Kidney capillary endothelial cell (primary cell): Measurements from ENCODE around the gene MAPK8IP1.
A peak's percentile ranks its signal among the peaks of the same experiment; 100 is the strongest.

Experiments
- DNase-seq: peaks from one replicate; pipeline ENCODE4 v3.0.0-alpha.2; 2018; ENCODE audit warnings: low spot score

Gene MAPK8IP1

DNA sequence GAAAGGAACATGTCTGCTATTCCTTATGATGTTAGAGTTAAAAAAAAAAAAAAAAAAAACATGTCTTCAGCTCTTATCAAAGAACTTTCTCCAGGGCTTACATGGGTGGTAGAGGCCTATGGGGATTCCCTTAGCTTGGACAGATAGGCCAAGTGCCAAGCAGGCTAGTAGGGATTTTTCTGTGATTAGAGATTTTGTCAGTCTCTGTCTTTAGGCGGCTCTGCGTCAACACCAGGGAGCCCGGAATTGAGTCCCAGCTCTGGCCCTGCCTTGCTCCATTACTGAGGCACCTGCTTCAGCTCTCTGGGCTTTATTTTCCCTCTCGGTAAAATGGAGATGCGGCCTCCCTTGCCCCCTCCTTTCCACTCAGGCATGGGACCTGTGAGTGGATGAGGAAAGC is 25.1 kb upstream of the MAPK8IP1 start:
- no peak for DNase-seq

GRCh38 chr11:45860764-45861510 is 24.5 kb upstream of the MAPK8IP1 start:
- no peak for DNase-seq

GRCh38 chr11:45864041-45864440 is 21.4 kb upstream of the MAPK8IP1 start:
- no peak for DNase-seq

DNA sequence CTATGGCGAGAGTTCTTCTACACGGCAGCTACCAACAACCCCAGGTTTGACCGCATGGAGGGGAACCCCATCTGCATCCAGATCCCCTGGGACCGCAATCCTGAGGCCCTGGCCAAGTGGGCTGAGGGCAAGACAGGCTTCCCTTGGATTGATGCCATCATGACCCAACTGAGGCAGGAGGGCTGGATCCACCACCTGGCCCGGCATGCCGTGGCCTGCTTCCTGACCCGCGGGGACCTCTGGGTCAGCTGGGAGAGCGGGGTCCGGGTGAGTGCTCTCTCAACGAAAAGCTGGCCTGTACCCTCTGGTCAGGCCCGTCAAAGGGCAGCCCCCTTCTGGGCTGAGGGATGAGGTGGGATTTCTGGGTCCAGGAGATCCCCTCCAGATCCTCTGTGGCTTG is 15.9 kb upstream of the MAPK8IP1 start:
- DNase-seq = no peak

- DNase-seq = no peak
These were observed 14.7 kb upstream of the MAPK8IP1 start for GRCh38 chr11:45870706-45871105.

DNA sequence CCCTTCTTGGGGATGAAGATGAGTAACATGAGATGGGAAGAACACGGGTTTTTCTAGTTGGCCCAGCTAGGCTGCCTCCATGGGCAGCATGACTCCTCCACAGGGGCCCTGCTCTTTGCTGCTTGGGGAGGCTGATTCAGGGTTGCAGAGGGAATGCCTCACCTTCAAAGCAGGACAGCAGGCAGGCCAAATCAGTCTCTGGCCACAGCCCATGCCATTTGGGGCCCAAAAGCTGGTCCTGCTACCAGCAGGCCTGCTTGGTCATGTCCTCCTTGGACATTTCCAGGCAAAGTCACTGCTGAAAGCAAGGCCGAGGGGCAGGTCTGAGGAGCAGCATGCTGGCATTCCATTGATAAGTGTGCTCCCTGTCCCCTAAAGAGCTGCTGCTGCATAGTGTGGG is 13.8 kb upstream of the MAPK8IP1 start:
- DNase-seq = no peak

DNA sequence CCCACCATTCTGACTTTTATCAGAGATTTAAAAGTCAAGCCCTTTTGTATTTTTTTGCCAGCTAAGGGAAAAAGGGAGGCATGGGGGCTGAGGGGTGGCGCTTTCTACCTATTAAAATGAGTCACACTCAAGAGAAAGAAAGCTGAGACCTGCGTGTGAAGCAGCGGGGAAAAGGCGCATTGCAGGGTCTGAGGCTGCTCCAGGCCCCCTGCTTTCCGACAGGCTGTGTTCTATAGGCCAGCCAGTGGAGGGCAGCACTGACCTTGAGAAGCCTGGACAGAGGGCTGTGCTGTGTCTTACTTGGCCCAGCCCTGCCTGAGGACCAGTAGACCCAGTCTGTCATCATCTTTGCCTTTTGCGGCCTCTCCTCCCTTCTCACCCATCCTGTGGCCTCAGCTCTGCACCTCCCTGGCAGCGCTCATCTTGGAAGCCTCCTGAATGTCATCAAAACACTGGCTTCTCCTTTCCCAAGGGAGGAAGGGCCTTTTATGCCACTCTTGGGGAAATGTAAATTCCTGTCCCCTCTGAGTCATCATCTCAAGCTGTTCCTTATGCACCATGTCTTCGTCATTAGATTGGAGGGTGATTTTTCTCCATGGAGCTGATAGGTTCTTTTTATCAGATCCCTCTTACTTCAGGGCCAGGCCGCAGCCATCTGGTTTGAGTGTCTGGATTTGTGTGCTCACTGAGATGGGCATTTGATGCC is 12.6 kb upstream of the MAPK8IP1 start:
- DNase-seq = peak; percentile 50

DNA sequence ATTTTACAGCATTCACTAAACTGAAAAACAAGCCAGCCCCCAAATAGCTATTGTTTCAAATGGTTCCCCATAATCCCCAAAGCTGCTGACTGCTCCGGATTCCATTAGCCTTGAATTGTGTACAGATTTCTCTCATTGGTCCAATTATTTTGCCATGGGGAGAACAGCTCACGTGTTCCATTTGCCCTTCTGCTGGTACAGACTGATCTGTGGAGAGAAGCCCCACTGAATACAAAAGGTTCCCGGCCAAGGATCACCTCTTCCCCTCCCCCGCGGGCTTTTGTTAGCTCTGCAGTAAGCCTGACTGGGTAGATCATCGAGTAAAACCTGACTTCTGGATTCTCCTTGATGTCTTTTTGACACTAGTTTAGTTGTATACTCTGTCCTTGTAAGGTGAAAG is 9.1 kb upstream of the MAPK8IP1 start:
- no peak for DNase-seq

- DNase-seq = no peak
These were observed 8.2 kb upstream of the MAPK8IP1 start for GRCh38 chr11:45877221-45877620.

- DNase-seq = no peak
These were observed 7.6 kb upstream of the MAPK8IP1 start for GRCh38 chr11:45877845-45878244.

GRCh38 chr11:45879803-45880686 is 5.4 kb upstream of the MAPK8IP1 start:
- DNase-seq = no peak

- no peak for DNase-seq
These were observed 4.5 kb upstream of the MAPK8IP1 start for GRCh38 chr11:45880772-45881570.

DNA sequence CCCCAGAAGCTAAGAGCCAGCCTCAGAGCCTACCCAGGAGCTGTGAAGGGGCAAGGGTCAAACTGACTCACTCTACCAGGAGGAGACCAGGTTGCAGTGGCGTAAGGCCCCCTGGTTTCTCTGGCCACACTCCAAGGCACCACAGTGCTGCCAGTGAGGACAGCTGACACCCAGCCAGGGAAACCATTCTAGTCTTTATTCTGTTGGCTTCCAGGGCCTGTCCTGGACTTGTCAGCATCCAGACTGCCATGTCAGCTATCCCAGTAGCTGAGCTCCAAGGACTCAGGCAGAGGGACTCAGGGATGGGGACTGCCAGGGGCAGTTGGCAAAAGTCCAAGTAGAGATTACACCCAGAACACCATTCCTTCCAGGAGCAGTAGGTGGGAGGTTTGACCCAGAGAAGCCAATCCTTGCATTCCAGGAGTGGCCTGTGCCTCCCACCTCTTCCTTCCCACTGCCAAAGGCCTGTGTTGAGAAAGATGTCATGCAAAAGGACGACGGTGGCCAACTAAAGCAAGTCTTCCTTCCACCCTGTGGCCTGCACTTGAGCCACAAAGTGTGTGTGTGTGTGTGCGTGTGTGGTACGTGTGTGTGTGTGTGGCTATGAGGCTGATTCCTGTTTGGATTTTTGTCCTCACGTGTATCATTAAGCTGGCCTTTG is 3.6 kb upstream of the MAPK8IP1 start:
- no peak for DNase-seq

- DNase-seq = no peak
These were observed 760 bp upstream of the MAPK8IP1 start for GRCh38 chr11:45884596-45885185.

DNA sequence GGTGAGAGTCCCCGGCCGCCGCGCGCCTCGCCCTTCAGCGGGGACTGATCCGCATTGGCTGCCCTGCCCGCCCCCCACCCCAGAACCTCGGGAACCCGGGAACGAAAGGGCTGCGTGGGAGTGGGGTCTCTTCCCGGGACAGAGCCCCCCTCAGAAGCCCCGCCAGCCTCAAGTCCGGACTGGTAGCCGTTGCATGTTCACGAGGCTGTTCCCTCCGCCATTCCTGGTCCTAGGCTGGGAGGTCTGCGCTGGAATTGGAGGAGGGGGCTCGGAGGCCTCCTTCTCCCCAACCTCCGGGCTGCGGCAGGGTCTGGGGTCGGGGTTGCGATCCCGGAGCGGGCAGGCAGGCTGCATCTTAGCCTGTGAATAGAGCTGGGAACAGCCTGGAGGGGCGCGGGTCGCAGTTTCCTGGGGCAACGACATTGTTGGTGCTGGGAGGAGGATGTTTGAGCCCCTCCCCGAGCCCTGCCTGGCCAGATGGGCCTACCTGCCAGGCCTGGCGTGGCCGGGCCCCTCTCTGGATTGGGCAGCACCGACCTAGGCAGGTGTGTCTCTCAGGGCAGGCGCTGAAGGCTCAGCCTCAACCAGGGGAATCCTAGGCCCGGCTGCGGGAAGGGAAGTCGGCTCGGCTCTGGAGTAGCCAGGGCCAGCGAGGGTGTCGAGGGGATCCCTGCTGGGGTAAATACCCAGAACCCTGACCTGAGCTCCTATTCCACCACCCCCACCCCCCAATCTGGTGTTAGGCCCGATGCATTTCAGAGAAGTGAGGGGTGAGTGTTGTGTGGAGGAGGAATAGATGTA is 670 bp downstream of the MAPK8IP1 start:
- no peak for DNase-seq

DNA sequence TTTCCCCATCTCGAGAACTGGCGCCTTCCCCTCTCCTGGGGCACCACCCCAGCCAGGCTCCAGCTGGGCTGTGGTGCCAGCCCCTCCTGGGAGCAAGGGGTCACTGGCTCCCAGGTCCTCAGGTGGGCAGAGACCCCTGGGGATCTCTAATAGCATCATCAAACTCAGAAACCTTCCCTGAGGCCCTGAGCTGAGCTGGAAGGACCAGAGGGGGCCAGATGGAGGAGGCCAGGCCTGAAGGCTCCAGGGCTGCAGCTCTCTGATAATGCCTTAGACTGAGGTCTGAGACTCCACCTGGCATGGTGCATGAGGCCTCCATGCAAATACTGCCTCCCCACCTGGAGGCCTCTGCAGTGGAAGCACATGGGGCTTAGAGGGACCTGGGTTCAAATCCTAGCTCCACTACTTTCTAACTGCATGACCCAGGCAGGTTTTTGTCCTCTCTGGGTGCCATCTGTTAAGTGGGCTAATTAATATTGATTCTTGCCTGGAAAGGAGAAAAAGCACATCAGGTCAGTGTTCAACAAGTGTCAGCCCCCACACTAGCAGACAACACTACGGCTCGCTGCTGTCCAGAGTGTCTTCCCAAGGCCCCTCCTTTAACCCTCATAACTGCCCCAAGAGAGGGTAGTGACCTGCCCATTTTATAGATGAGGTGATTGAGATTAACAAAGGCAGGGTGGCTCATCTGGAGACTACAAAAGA is 1.5 kb downstream of the MAPK8IP1 start:
- no peak for DNase-seq

DNA sequence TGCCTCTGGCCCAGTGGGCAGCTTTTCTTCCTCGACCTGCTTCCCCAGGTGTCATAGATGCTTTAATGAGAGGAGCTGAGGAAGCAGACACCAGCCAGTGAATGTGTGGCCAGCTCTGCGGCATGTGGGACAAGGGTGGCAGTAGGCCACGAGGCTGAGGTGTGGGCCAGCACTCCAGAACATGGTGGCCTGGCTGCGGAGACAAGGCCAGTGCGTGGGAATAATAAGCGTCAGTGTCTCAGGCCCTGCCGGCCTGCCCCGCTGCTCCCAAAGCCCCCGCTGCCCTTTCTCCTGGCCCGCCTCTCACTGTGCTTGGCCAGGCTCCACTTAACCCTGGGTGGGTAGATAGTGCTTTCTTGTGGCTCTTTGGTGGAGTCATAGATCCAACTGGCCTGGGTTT is 2.1 kb downstream of the MAPK8IP1 start:
- no peak for DNase-seq

GRCh38 chr11:45889555-45889954 is 4.1 kb downstream of the MAPK8IP1 start:
- no peak for DNase-seq

- DNase-seq = no peak
These were observed 4.5 kb downstream of the MAPK8IP1 start for GRCh38 chr11:45889966-45890365.
